MM.1S (cell line): Measurements from ENCODE around the gene STARD3.
A peak's percentile ranks its signal among the peaks of the same experiment; 100 is the strongest.
"Not testable (repeated sequence)": the region's sequence is repeated elsewhere in the genome, so short reads cannot be mapped to it uniquely, and the experiment has no call there.

Experiments used
- DNase-seq: peaks from one replicate; pipeline ENCODE4 v3.0.0-alpha.2; 2015
- H2AFZ ChIP-seq: fragments of 300-600 bp; sonication (generic); 2 replicates; pipeline ENCODE4 v1.6.0; 2016; ENCODE audit warnings: antibody characterized with exemption, low read length
- H3F3A ChIP-seq: fragments of 300-600 bp; sonication (generic); 2 replicates; pipeline ENCODE4 v1.6.1; 2016; ENCODE audit warnings: mild to moderate bottlenecking, antibody characterized with exemption, low read length, moderate library complexity, mixed read lengths; ENCODE audit not compliant: insufficient read depth
- H3K27ac ChIP-seq: fragments of 300-600 bp; sonication (generic); 2 replicates; pipeline ENCODE4 v1.5.1; 2016; ENCODE audit warnings: mild to moderate bottlenecking, low read length
- H3K27me3 ChIP-seq: fragments of 300-600 bp; sonication (generic); replicated peaks from 2 replicates; pipeline ENCODE4 v1.6.0; 2016; ENCODE audit warnings: low read length; ENCODE audit not compliant: insufficient read depth
- H3K36me3 ChIP-seq: fragments of 300-600 bp; sonication (generic); replicated peaks from 2 replicates; pipeline ENCODE4 v1.6.1; 2016; ENCODE audit warnings: mild to moderate bottlenecking, low read length, mixed read lengths; ENCODE audit not compliant: insufficient read depth
- H3K4me1 ChIP-seq: fragments of 300-600 bp; sonication (generic); 2 replicates; pipeline ENCODE4 v1.6.1; 2016; ENCODE audit warnings: low read length, mixed read lengths
- H3K4me2 ChIP-seq: fragments of 300-600 bp; sonication (generic); 2 replicates; pipeline ENCODE4 v1.6.0; 2016; ENCODE audit warnings: low read depth, low read length
- H3K4me3 ChIP-seq: fragments of 300-600 bp; sonication (generic); 2 replicates; pipeline ENCODE4 v1.5.1; 2016; ENCODE audit warnings: low read length, mixed read lengths
- H3K79me2 ChIP-seq: fragments of 300-600 bp; sonication (generic); 2 replicates; pipeline ENCODE4 v1.6.1; 2016; ENCODE audit warnings: mixed run types, low read length, mixed read lengths
- H3K9ac ChIP-seq: fragments of 300-600 bp; sonication (generic); 2 replicates; pipeline ENCODE4 v1.6.1; 2016; ENCODE audit warnings: low read length, mixed read lengths
- H3K9me2 ChIP-seq: fragments of 300-600 bp; sonication (generic); replicated peaks from 2 replicates; pipeline ENCODE4 v1.6.1; 2016; ENCODE audit warnings: mild to moderate bottlenecking, low read length, mixed read lengths; ENCODE audit not compliant: insufficient read depth
- H3K9me3 ChIP-seq: fragments of 300-600 bp; sonication (generic); replicated peaks from 2 replicates; pipeline ENCODE4 v1.6.1; 2016; ENCODE audit warnings: mild to moderate bottlenecking, low read length, mixed read lengths; ENCODE audit not compliant: insufficient read depth
- H4K20me1 ChIP-seq: fragments of 300-600 bp; sonication (generic); 2 replicates; pipeline ENCODE4 v1.6.1; 2016; ENCODE audit warnings: mild to moderate bottlenecking, low read length, moderate library complexity, mixed read lengths; ENCODE audit not compliant: insufficient read depth
- EZH2 ChIP-seq: fragments of 300-600 bp; sonication (generic); optimal IDR thresholded peaks from 2 replicates; pipeline ENCODE3; 2017; ENCODE audit warnings: low read depth, mild to moderate bottlenecking, antibody characterized with exemption, low read length, mixed read lengths
- EZH2phosphoT487 ChIP-seq: fragments of 300-600 bp; sonication (generic); IDR thresholded peaks from 2 replicates; pipeline ENCODE4 v1.6.1; 2018; ENCODE audit warnings: antibody characterized with exemption, low read length
- TF ChIP-seq, protein P1 (sequence below): fragments of 300-600 bp; sonication (generic); IDR thresholded peaks from 2 replicates; pipeline ENCODE4 v1.5.1; 2016; ENCODE audit warnings: antibody characterized with exemption, low read length, mixed read lengths

Gene STARD3

DNA sequence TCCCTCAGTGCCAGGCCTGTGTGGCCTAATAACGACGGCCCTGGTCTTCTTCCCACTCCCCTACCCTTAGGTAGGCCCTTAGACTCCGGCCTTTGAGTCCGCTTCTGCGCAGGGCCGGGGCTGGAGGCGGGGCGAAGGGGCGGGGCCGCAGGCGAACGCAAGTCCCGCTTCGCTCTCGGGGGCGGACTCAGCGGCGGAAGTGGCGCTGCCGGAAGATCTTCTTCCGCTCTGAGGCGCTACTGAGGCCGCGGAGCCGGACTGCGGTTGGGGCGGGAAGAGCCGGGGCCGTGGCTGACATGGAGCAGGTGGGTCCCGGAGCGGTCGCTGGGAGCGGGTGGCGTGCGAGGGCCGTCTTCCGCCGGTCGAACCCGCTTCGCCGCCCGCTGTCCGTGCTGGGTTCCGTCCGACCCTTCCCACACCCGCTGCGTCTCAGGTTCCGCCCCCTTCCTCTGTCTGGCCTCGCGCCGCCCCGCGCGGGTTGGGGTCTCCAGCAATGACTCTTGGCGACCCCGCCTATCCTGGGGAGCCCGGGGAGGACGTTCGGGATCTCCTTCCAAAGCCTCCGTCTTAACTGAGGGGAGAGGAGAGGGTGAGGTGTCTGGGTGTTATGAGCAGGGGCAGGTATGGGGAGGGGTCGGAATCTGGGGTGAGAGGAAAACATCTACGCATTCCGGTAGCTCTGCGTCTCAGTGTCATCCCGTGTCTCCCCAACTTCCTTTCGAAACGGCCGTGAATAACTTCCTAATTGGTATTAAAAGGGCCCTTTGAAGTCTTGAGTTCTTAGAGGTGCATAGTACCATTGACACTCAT is at the start of gene STARD3:
STARD3 (plus strand) TSS at position 218 of the 810 bp plus-strand sequence. CDS start 16,388 bp downstream, outside the sequence.
- Histone ChIP-seq H3K79me2 (peaks cover 50% of the 10 kb centered on the region), H3K4me1 (peaks cover 9% of the 10 kb centered on the region), H3K4me3 (peak within 1 kb of the TSS; percentile 97), H3K27ac (peak within 1 kb of the TSS; percentile 70; the same call in 1 of the 2 replicates), H4K20me1 (peaks cover 10% of the 10 kb centered on the region; the same call in 1 of the 2 replicates), H3K36me3 (no peaks in the 10 kb centered on the region), H3K27me3 (0 out of 2 replicates have a peak, but pooled peaks cover 6% of the 10 kb centered on the region), H3K9ac (peak within 1 kb of the TSS; percentile 86), H2AFZ (peak within 1 kb of the TSS; percentile 61), H3K9me2 (no peaks in the 10 kb centered on the region), H3K9me3 (no peaks in the 10 kb centered on the region), H3K4me2 (peak within 1 kb of the TSS; percentile 99), H3F3A (no peaks in the 10 kb centered on the region)
- no peak for TF ChIP-seq EZH2phosphoT487
- TF ChIP-seq EZH2 = no peak
- TF ChIP-seq, protein P1, sequence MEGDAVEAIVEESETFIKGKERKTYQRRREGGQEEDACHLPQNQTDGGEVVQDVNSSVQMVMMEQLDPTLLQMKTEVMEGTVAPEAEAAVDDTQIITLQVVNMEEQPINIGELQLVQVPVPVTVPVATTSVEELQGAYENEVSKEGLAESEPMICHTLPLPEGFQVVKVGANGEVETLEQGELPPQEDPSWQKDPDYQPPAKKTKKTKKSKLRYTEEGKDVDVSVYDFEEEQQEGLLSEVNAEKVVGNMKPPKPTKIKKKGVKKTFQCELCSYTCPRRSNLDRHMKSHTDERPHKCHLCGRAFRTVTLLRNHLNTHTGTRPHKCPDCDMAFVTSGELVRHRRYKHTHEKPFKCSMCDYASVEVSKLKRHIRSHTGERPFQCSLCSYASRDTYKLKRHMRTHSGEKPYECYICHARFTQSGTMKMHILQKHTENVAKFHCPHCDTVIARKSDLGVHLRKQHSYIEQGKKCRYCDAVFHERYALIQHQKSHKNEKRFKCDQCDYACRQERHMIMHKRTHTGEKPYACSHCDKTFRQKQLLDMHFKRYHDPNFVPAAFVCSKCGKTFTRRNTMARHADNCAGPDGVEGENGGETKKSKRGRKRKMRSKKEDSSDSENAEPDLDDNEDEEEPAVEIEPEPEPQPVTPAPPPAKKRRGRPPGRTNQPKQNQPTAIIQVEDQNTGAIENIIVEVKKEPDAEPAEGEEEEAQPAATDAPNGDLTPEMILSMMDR = no peak
- peak; percentile 95 for DNase-seq

DNA sequence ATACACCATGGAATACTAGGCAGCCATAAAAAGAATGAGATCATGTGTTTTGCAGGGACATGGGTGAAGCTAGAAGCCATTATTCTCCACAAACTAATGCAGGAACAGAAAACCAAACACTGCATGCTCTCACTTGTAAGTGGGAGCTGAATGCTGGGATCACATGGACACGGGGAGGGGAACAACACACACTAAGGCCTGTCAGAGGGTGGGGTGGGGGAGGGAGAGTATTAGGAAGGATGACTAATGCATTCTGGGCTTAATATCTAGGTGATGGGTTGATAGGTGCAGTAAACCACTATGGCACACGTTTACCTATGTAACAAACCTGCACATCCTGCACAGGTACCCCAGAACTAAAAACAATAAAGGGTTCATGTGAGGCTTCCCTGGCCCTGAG is 46.8 kb upstream of the STARD3 start:
- H3K4me1 ChIP-seq, H3F3A ChIP-seq, H3K4me2 ChIP-seq, H3K9me3 ChIP-seq, H3K4me3 ChIP-seq, H3K27ac ChIP-seq, H3K79me2 ChIP-seq, H3K9ac ChIP-seq, H3K36me3 ChIP-seq, H3K27me3 ChIP-seq, H3K9me2 ChIP-seq, DNase-seq, H4K20me1 ChIP-seq, H2AFZ ChIP-seq: not testable (repeated sequence)

DNA sequence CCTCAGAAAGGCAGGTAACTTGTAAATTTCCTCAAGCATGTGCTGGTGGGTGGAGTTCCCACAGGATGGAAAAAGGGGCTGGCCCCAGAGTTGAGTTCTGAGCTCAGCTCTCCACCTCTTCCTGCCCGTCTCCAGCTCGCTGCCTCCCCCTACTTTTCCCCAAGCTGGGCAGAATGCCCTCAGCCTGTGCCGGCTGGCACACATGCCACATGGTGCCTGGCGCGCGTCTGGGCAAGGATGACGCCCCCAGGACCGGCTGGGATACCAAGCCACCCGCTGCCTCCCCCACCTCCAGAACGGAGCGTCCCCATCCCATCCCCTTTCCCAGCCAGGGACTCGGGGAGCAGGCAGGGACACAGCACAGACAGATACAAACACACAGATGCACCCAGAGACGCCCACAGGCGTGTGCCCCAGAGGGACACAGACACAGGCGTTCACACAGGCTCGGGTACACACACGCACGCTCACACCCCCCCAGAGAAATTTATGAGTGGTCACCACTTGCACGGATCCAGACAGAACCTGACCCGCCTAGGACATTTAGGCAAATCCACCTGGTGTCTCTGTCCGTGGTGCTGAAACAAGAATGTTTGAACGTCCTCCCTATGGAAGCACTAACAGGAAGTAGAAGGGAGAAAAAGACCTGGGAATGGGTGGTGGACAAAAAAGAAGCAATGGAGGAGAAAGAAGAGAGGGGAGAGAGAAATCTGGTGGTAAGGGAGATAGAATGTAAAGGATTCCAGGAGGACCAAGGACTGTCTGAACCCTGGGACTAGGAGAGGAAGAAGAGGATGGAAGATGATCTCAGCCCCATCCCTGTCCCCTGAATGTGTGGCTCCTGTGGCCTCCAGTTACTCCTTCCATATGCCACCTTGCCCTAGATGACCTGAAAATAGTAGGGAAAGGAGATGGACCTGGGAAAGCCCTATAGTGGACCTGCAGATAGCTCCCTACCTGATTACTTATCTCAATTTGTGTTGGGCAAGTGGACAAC is 44.7 kb upstream of the STARD3 start:
- H3K79me2 ChIP-seq = no peaks in the 10 kb centered on the region
- no peaks in the 10 kb centered on the region for H3K36me3 ChIP-seq
- no peak overlapping the region for H3K4me2 ChIP-seq
- H3K27me3 ChIP-seq = peaks cover 26% of the 10 kb centered on the region
- no peaks in the 10 kb centered on the region for H3F3A ChIP-seq
- no peaks in the 10 kb centered on the region for H4K20me1 ChIP-seq
- H3K9me3 ChIP-seq = no peaks in the 10 kb centered on the region
- TF ChIP-seq EZH2 (no peak), EZH2phosphoT487 (no peak)
- TF ChIP-seq, protein P1 = no peak
- no peak overlapping the region for H2AFZ ChIP-seq
- no peak overlapping the region for H3K27ac ChIP-seq
- no peaks in the 10 kb centered on the region for H3K4me1 ChIP-seq
- peak; percentile 40 for DNase-seq
- H3K9ac ChIP-seq = no peak overlapping the region
- no peaks in the 10 kb centered on the region for H3K9me2 ChIP-seq
- H3K4me3 ChIP-seq = no peak overlapping the region
